Astrocyte of the spinal cord (primary cell): Measurements from ENCODE around the gene RILPL2.
"Not testable (repeated sequence)": the region's sequence is repeated elsewhere in the genome, so short reads cannot be mapped to it uniquely, and the experiment has no call there.

Source experiments
- DNase-seq: peaks from one replicate; pipeline ENCODE4 v3.0.0; 2011; ENCODE audit warnings: low read depth, low spot score
- H3K4me3 ChIP-seq: 2 replicates; pipeline ENCODE4 v1.5.1; 2011; ENCODE audit warnings: low read depth, mild to moderate bottlenecking, low read length, moderate library complexity
- in situ Hi-C: cut with HindIII; loops from 2 replicates; pipeline ENCODE4 v1.10.0; 2017; ENCODE audit warnings: low sequenced_read_pairs
- TF ChIP-seq, protein P1 (sequence below): IDR thresholded peaks from 2 replicates; pipeline ENCODE4 v1.5.1; 2012; ENCODE audit warnings: low read depth, mild to moderate bottlenecking, low read length, inconsistent platforms

RILPL2 gene

GRCh38 chr12:123369229-123369628 lies 67.3 kb downstream of the RILPL2 start:
- in situ Hi-C loops: no loop called here
- H3K4me3 ChIP-seq: no peak overlapping the region
- DNase-seq: no peak
- TF ChIP-seq, protein P1, sequence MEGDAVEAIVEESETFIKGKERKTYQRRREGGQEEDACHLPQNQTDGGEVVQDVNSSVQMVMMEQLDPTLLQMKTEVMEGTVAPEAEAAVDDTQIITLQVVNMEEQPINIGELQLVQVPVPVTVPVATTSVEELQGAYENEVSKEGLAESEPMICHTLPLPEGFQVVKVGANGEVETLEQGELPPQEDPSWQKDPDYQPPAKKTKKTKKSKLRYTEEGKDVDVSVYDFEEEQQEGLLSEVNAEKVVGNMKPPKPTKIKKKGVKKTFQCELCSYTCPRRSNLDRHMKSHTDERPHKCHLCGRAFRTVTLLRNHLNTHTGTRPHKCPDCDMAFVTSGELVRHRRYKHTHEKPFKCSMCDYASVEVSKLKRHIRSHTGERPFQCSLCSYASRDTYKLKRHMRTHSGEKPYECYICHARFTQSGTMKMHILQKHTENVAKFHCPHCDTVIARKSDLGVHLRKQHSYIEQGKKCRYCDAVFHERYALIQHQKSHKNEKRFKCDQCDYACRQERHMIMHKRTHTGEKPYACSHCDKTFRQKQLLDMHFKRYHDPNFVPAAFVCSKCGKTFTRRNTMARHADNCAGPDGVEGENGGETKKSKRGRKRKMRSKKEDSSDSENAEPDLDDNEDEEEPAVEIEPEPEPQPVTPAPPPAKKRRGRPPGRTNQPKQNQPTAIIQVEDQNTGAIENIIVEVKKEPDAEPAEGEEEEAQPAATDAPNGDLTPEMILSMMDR: no peak

- in situ Hi-C loops, H3K4me3 ChIP-seq, DNase-seq: not testable (repeated sequence)
These were observed 68.1 kb downstream of the RILPL2 start for GRCh38 chr12:123368431-123368830.

DNA sequence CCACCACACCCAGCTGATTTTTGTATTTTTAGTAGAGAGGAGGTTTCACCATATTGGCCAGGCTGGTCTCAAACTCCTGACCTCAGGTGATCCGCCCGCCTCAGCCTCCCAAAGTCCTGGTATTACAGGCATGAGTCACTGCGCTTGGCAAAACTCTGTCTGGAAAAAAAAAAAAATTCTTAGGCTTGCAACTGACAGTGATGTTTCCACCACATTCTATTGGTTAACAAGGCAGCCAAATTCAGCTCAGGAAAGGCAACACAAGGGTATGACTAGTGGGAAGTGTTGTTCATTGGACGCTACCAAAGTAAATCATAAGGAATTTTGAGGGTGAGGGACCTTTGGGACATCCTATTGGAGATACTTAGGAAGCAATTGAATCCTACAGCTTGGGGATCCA lies 69.0 kb downstream of the RILPL2 start:
- in situ Hi-C loops: no loop called here
- no peak for DNase-seq
- no peak overlapping the region for H3K4me3 ChIP-seq
- TF ChIP-seq, protein P1: no peak
